ENCODE data around the gene B3GALNT2.

B3GALNT2 gene

GRCh38 chr1:235416662-235417049, 87.6 kb downstream of the B3GALNT2 start:
- H3K27ac ChIP-seq = no peak overlapping the region
- H3K36me3 ChIP-seq = peaks cover 37% of the 10 kb centered on the region
- no peak for TF ChIP-seq CTCF (IDR thresholded peaks at IDR 0.05; ENCODE audit: low read depth, low read length)

GRCh38 chr1:235415008-235415904, 89.0 kb downstream of the B3GALNT2 start:
- TF ChIP-seq CTCF (IDR thresholded peaks at IDR 0.05; ENCODE audit: low read depth, low read length) = peak; percentile 90
- Histone ChIP-seq H3K27ac (no peak overlapping the region), H3K4me3 (ENCODE audit: low read depth, low read length) (no peak overlapping the region), H3K36me3 (peaks cover 31% of the 10 kb centered on the region), H3K27me3 (ENCODE audit: insufficient read depth, low read depth, severe bottlenecking) (no peaks in the 10 kb centered on the region), H3K9me3 (ENCODE audit: severe bottlenecking) (no peaks in the 10 kb centered on the region)
- DNase-seq = peak; percentile 91

More at GRCh38 chr1:235416662-235417049, 87.6 kb downstream of the B3GALNT2 start:
- Histone ChIP-seq H3K27me3 (ENCODE audit: insufficient read depth, low read depth, severe bottlenecking) (no peaks in the 10 kb centered on the region), H3K4me3 (ENCODE audit: low read depth, low read length) (no peak overlapping the region), H3K9me3 (ENCODE audit: severe bottlenecking) (no peaks in the 10 kb centered on the region)
- no peak for DNase-seq

GRCh38 chr1:235411489-235412486, 92.5 kb downstream of the B3GALNT2 start:
- no peak overlapping the region for H3K4me3 ChIP-seq (ENCODE audit: low read depth, low read length)
- H3K36me3 ChIP-seq = peaks cover 16% of the 10 kb centered on the region
- no peaks in the 10 kb centered on the region for H3K9me3 ChIP-seq (ENCODE audit: severe bottlenecking)
- peak; percentile 49 for DNase-seq
- H3K27me3 ChIP-seq (ENCODE audit: insufficient read depth, low read depth, severe bottlenecking) = no peaks in the 10 kb centered on the region
- TF ChIP-seq CTCF (IDR thresholded peaks at IDR 0.05; ENCODE audit: low read depth, low read length) = no peak
- H3K27ac ChIP-seq = no peak overlapping the region

GRCh38 chr1:235410467-235410866, 93.8 kb downstream of the B3GALNT2 start:
- Histone ChIP-seq H3K9me3 (ENCODE audit: severe bottlenecking) (no peaks in the 10 kb centered on the region), H3K4me3 (ENCODE audit: low read depth, low read length) (no peak overlapping the region), H3K27ac (no peak overlapping the region), H3K36me3 (peaks cover 13% of the 10 kb centered on the region), H3K27me3 (ENCODE audit: insufficient read depth, low read depth, severe bottlenecking) (no peaks in the 10 kb centered on the region)
- no peak for TF ChIP-seq CTCF (IDR thresholded peaks at IDR 0.05; ENCODE audit: low read depth, low read length)
- no peak for DNase-seq

GRCh38 chr1:235409042-235409820, 95.0 kb downstream of the B3GALNT2 start:
- H3K36me3 ChIP-seq = peaks cover 1% of the 10 kb centered on the region
- DNase-seq = no peak
- H3K27ac ChIP-seq = no peak overlapping the region
- H3K27me3 ChIP-seq (ENCODE audit: insufficient read depth, low read depth, severe bottlenecking) = no peaks in the 10 kb centered on the region
- no peak for TF ChIP-seq CTCF (IDR thresholded peaks at IDR 0.05; ENCODE audit: low read depth, low read length)
- no peaks in the 10 kb centered on the region for H3K9me3 ChIP-seq (ENCODE audit: severe bottlenecking)
- no peak overlapping the region for H3K4me3 ChIP-seq (ENCODE audit: low read depth, low read length)

Measured in WERI-Rb-1 (cell line).